H9 (cell line): ENCODE data around the gene NEK6. TPM values are rescaled to one million over a fixed set of nuclear protein-coding genes. Genes with fewer than 3 reads are reported as not detected.

ENCODE experiments used
- DNase-seq: peaks from one replicate; pipeline ENCODE4 v3.0.0-alpha.2; 2017
- H2AFZ ChIP-seq: one replicate; pipeline ENCODE4 v1.6.1; 2013; ENCODE audit warnings: mild to moderate bottlenecking, low read length, control low read depth, moderate library complexity
- H2AK5ac ChIP-seq: 2 replicates; pipeline ENCODE4 v1.6.1; 2013; ENCODE audit warnings: low read length, control low read depth, mixed read lengths; ENCODE audit not compliant: insufficient read length
- H2BK120ac ChIP-seq: one replicate; pipeline ENCODE4 v1.6.1; 2013; ENCODE audit warnings: low read depth, mild to moderate bottlenecking, low read length, control low read depth, inconsistent platforms; ENCODE audit not compliant: poor library complexity, severe bottlenecking
- H2BK12ac ChIP-seq: 2 replicates; pipeline ENCODE4 v1.6.1; 2013; ENCODE audit warnings: low read length, control low read depth, mixed read lengths, low read depth; ENCODE audit not compliant: insufficient read length
- H2BK15ac ChIP-seq: 2 replicates; pipeline ENCODE4 v1.6.1; 2013; ENCODE audit warnings: low read depth, low read length, control low read depth
- H2BK20ac ChIP-seq: one replicate; pipeline ENCODE4 v1.6.1; 2013; ENCODE audit warnings: low read depth, mild to moderate bottlenecking, low read length, control low read depth, inconsistent platforms; ENCODE audit not compliant: poor library complexity, severe bottlenecking
- H2BK5ac ChIP-seq: 2 replicates; pipeline ENCODE4 v1.6.1; 2013; ENCODE audit warnings: low read length, control low read depth, mixed read lengths; ENCODE audit not compliant: insufficient read length
- H3K14ac ChIP-seq: 2 replicates; pipeline ENCODE4 v1.6.1; 2013; ENCODE audit warnings: low read length, control low read depth; ENCODE audit not compliant: insufficient read depth
- H3K18ac ChIP-seq: 2 replicates; pipeline ENCODE4 v1.6.1; 2013; ENCODE audit warnings: low read depth, mild to moderate bottlenecking, mixed read lengths, low read length, control low read depth; ENCODE audit not compliant: insufficient read length
- H3K23ac ChIP-seq: 2 replicates; pipeline ENCODE4 v1.6.1; 2013; ENCODE audit warnings: low read length, control low read depth, mixed read lengths, low read depth; ENCODE audit not compliant: insufficient read length
- H3K23me2 ChIP-seq: 2 replicates; pipeline ENCODE4 v1.6.1; 2013; ENCODE audit warnings: low read depth, mild to moderate bottlenecking, mixed read lengths, low read length, control low read depth; ENCODE audit not compliant: insufficient read length, poor library complexity, severe bottlenecking
- H3K27ac ChIP-seq: 2 replicates; pipeline ENCODE4 v1.5.1; 2013; ENCODE audit warnings: low read length, control low read depth, mixed read lengths, low read depth; ENCODE audit not compliant: insufficient read length
- H3K27me3 ChIP-seq: 2 replicates; pipeline ENCODE4 v1.6.1; 2013; ENCODE audit warnings: low read length, control low read depth, inconsistent platforms; ENCODE audit not compliant: insufficient read depth
- H3K4ac ChIP-seq: 2 replicates; pipeline ENCODE4 v1.6.1; 2013; ENCODE audit warnings: low read depth, mild to moderate bottlenecking, control low read depth, inconsistent platforms, low read length, moderate library complexity
- H3K4me1 ChIP-seq: 2 replicates; pipeline ENCODE4 v1.6.1; 2013; ENCODE audit warnings: low read length, control low read depth, inconsistent platforms; ENCODE audit not compliant: insufficient read depth
- H3K4me2 ChIP-seq: 2 replicates; pipeline ENCODE4 v1.6.1; 2013; ENCODE audit warnings: low read length, control low read depth, mixed read lengths; ENCODE audit not compliant: insufficient read length, insufficient read depth
- H3K56ac ChIP-seq: 2 replicates; pipeline ENCODE4 v1.6.1; 2013; ENCODE audit warnings: low read depth, mild to moderate bottlenecking, mixed read lengths, low read length, control low read depth; ENCODE audit not compliant: insufficient read length
- H3K79me1 ChIP-seq: 2 replicates; pipeline ENCODE4 v1.6.1; 2013; ENCODE audit warnings: low read depth, mild to moderate bottlenecking, moderate library complexity, low read length, control low read depth, inconsistent platforms; ENCODE audit not compliant: insufficient read depth, poor library complexity, severe bottlenecking
- H3K79me2 ChIP-seq: 2 replicates; pipeline ENCODE4 v1.6.1; 2013; ENCODE audit warnings: low read length, control low read depth, inconsistent platforms; ENCODE audit not compliant: insufficient read depth
- H3K9ac ChIP-seq: 2 replicates; pipeline ENCODE4 v1.6.1; 2013; ENCODE audit warnings: low read length, control low read depth, mixed read lengths; ENCODE audit not compliant: insufficient read length; ENCODE audit errors: extremely low read depth
- H3K9me3 ChIP-seq: one replicate; pipeline ENCODE4 v1.6.1; 2013; ENCODE audit warnings: low read depth, low read length, inconsistent platforms; ENCODE audit not compliant: control insufficient read depth
- H3T11ph ChIP-seq: one replicate; pipeline ENCODE4 v1.6.1; 2013; ENCODE audit warnings: mild to moderate bottlenecking, low read length, control low read depth, inconsistent platforms
- H4K20me1 ChIP-seq: one replicate; pipeline ENCODE4 v1.6.1; 2013; ENCODE audit not compliant: control insufficient read depth, insufficient read length, insufficient read depth
- H4K5ac ChIP-seq: 2 replicates; pipeline ENCODE4 v1.6.1; 2013; ENCODE audit warnings: low read depth, mild to moderate bottlenecking, mixed read lengths, low read length, control low read depth; ENCODE audit not compliant: insufficient read length
- H4K8ac ChIP-seq: replicated peaks from 2 replicates; pipeline ENCODE4 v1.6.1; 2013; ENCODE audit warnings: low read length, control low read depth, mixed read lengths, low read depth; ENCODE audit not compliant: insufficient read length
- H4K91ac ChIP-seq: 2 replicates; pipeline ENCODE4 v1.6.1; 2013; ENCODE audit warnings: low read depth, mild to moderate bottlenecking, moderate library complexity, mixed read lengths, low read length, control low read depth; ENCODE audit not compliant: insufficient read length
- H3K27ac Mint-ChIP-seq, 3 experiments: 2 replicates in 2 of 3; 3 replicates in 1 of 3; pipeline ENCODE4 v1.8.0; 2020 to 2021; ENCODE audit warnings: mixed read lengths in 3 of 3, mild to moderate bottlenecking in 1 of 3, moderate library complexity in 1 of 3
- H3K27me3 Mint-ChIP-seq: 2 replicates; pipeline ENCODE4 v1.8.0; 2021; ENCODE audit warnings: low read depth, mild to moderate bottlenecking, moderate library complexity, mixed read lengths
- H3K36me3 Mint-ChIP-seq, 3 experiments: 2 replicates in 2 of 3; 3 replicates in 1 of 3; pipeline ENCODE4 v1.8.0; 2020 to 2021; ENCODE audit warnings: low read depth in 3 of 3, mixed read lengths in 3 of 3; ENCODE audit not compliant: insufficient read depth in 1 of 3
- H3K4me1 Mint-ChIP-seq, 2 experiments: 2 replicates each; pipeline ENCODE4 v1.8.0; 2020; ENCODE audit warnings: mixed read lengths in 2 of 2
- H3K4me3 Mint-ChIP-seq, 2 experiments: 2 replicates in 1 of 2; 3 replicates in 1 of 2; pipeline ENCODE4 v1.8.0; 2020 to 2021; ENCODE audit warnings: mild to moderate bottlenecking in 2 of 2, mixed read lengths in 2 of 2, moderate library complexity in 1 of 2
- H3K9me3 Mint-ChIP-seq, 2 experiments: 2 replicates in 1 of 2; 3 replicates in 1 of 2; pipeline ENCODE4 v1.8.0; 2020; ENCODE audit warnings: mild to moderate bottlenecking in 2 of 2, mixed read lengths in 2 of 2, moderate library complexity in 1 of 2
- WGBS: extraction: QIAGEN DNeasy Blood & Tissue Kit; methylation state at CpG from one replicate; pipeline ENCODE4 v1.1.7; 2013; ENCODE audit warnings: missing lambda C conversion rate, low lambda C conversion rate, mixed read lengths; ENCODE audit not compliant: insufficient read length; ENCODE audit errors: extremely low coverage; 5-methylcytosine and 5-hydroxymethylcytosine counted together
- total RNA-seq: library from RNA; stranded (reverse); gene quantifications from 2 replicates; pipeline ENCODE4 v1.2.1, GENCODE V29; 2021
- TF ChIP-seq, protein P1 (sequence below): fragments of 200-600 bp; sonication (generic); conservative IDR thresholded peaks from 3 replicates; pipeline ENCODE4 v1.8.0; 2021; ENCODE audit warnings: antibody characterized with exemption, mild to moderate bottlenecking

Gene NEK6
- total RNA-seq, 1 experiment from 2014 or later = 14.3 TPM

GRCh38 chr9:124300312-124300711, 42.6 kb downstream of the NEK6 start:
- no peaks in the 10 kb centered on the region for H3K27me3 ChIP-seq
- H3K4me3 Mint-ChIP-seq = no peak overlapping the region
- H4K91ac ChIP-seq = no peak overlapping the region
- no CpG with 5 or more reads among the region's 11 CpGs for WGBS
- H3K14ac ChIP-seq = no peak overlapping the region
- no peak overlapping the region for H3K4ac ChIP-seq
- no peak overlapping the region for H3K27ac ChIP-seq
- TF ChIP-seq, protein P1, sequence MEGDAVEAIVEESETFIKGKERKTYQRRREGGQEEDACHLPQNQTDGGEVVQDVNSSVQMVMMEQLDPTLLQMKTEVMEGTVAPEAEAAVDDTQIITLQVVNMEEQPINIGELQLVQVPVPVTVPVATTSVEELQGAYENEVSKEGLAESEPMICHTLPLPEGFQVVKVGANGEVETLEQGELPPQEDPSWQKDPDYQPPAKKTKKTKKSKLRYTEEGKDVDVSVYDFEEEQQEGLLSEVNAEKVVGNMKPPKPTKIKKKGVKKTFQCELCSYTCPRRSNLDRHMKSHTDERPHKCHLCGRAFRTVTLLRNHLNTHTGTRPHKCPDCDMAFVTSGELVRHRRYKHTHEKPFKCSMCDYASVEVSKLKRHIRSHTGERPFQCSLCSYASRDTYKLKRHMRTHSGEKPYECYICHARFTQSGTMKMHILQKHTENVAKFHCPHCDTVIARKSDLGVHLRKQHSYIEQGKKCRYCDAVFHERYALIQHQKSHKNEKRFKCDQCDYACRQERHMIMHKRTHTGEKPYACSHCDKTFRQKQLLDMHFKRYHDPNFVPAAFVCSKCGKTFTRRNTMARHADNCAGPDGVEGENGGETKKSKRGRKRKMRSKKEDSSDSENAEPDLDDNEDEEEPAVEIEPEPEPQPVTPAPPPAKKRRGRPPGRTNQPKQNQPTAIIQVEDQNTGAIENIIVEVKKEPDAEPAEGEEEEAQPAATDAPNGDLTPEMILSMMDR = no peak
- no peak overlapping the region for H3K4me2 ChIP-seq
- no peak overlapping the region for H4K8ac ChIP-seq
- peaks cover 31 to 33% of the 10 kb centered on the region in 2 experiments for H3K4me1 Mint-ChIP-seq
- H2AK5ac ChIP-seq = no peak overlapping the region
- no peak overlapping the region for H3K18ac ChIP-seq
- H2BK120ac ChIP-seq = no peak overlapping the region
- no peak overlapping the region for H3T11ph ChIP-seq
- H2BK20ac ChIP-seq = no peak overlapping the region
- H2BK5ac ChIP-seq = no peak overlapping the region
- no peak overlapping the region for H2AFZ ChIP-seq
- H3K79me2 ChIP-seq = no peaks in the 10 kb centered on the region
- H3K27me3 Mint-ChIP-seq = no peaks in the 10 kb centered on the region
- no peaks in the 10 kb centered on the region for H3K4me1 ChIP-seq
- peak overlapping the region in 1 of 3 experiments; percentile 56; a peak in 2 of 7 replicates for H3K27ac Mint-ChIP-seq
- no peak overlapping the region for H3K9ac ChIP-seq
- H4K5ac ChIP-seq = no peak overlapping the region
- no peak overlapping the region for H3K56ac ChIP-seq
- no peak overlapping the region for H2BK12ac ChIP-seq
- DNase-seq = no peak
- H3K23me2 ChIP-seq = no peaks in the 10 kb centered on the region
- H3K9me3 Mint-ChIP-seq = no peaks in the 10 kb centered on the region
- H4K20me1 ChIP-seq = no peaks in the 10 kb centered on the region
- H2BK15ac ChIP-seq = no peak overlapping the region
- no peaks in the 10 kb centered on the region for H3K9me3 ChIP-seq
- H3K36me3 Mint-ChIP-seq = 0 out of 7 replicates have a peak, but pooled peaks cover 0 to 4% (median 2%) of the 10 kb centered on the region in 3 experiments
- no peak overlapping the region for H3K23ac ChIP-seq
- H3K79me1 ChIP-seq = no peaks in the 10 kb centered on the region
